GM12874 (cell line): ENCODE data around the gene POMT1.

Experiments used
- TF ChIP-seq, protein P1 (sequence below): IDR thresholded peaks from 2 replicates; pipeline ENCODE4 v1.5.1; 2011; ENCODE audit warnings: low read depth, mild to moderate bottlenecking, control low read depth, low read length, moderate library complexity; ENCODE audit not compliant: insufficient read depth

POMT1 gene

DNA sequence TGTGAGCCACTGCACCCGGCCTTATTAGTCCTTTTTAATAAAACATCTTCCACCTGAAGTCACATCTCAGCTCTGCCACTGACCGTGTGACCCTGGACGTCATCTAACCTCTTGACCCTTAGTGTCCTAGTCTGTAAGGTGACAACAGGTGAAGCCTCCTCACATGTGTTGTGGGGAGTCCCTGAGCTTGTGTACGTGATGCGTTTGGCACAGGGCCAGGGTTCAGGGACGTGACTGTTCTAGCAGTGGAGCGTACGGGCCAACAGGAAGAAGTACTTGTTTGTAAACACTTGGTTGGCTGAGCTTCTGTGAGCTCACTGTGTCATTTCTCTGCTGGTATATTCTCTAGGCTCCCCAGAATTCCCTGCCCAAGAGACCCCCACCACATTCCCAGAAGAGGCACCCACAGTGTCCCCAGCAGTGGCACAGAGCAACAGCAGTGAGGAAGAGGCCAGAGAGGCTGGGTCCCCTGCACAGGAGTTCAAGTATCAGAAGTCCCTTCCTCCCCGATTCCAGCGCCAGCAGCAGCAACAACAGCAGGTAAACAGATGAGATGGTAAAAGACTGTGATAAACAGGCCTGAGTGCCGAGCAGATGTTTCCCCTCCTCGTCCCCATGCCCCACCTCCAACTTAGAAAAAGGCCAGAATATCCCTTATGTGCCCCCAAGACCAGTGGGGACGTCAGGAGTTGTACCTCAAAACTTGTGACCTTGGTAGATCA lies 35.3 kb upstream of the POMT1 start:
- TF ChIP-seq, protein P1, sequence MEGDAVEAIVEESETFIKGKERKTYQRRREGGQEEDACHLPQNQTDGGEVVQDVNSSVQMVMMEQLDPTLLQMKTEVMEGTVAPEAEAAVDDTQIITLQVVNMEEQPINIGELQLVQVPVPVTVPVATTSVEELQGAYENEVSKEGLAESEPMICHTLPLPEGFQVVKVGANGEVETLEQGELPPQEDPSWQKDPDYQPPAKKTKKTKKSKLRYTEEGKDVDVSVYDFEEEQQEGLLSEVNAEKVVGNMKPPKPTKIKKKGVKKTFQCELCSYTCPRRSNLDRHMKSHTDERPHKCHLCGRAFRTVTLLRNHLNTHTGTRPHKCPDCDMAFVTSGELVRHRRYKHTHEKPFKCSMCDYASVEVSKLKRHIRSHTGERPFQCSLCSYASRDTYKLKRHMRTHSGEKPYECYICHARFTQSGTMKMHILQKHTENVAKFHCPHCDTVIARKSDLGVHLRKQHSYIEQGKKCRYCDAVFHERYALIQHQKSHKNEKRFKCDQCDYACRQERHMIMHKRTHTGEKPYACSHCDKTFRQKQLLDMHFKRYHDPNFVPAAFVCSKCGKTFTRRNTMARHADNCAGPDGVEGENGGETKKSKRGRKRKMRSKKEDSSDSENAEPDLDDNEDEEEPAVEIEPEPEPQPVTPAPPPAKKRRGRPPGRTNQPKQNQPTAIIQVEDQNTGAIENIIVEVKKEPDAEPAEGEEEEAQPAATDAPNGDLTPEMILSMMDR, result no peak

DNA sequence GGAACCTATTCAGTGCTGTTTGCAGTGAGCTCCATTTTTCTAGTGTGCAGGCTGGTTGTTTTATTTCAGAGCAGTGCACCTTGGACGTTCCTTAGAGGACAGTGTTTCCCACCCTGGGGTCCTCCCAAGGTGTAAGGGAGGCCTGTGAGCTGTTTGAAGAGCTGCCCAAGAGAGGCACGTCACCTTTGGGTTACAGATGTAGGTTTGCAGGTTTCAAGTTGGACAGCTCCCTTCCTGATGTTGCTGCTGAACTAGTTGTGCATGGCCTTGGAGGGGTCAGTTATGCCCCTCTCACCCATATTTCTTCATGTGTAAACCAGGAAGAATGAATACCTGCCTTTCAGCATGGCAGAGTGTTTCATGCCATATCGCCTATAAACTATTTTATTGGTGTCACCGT lies 34.7 kb upstream of the POMT1 start:
- TF ChIP-seq, protein P1, result no peak

DNA sequence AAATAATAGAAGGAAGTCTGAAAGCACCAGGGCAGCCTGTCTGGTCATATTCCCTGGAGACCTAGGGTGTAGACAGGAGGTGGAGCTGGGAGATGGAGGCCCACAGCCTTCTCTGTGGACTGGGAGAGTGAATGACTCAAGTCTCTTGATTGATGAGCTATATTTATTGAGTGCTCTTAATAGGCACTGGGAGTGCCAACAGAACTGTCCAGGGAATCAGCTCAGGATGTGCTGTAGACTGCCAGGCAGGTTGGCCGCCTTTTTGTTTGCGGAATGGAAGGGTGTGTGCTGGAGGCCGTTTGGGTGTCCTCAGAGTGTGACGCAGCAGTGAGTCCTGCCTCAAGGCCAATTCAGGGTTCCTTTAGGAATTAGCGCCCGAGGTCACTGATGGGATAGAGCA lies 33.4 kb upstream of the POMT1 start:
- TF ChIP-seq, protein P1, result no peak

DNA sequence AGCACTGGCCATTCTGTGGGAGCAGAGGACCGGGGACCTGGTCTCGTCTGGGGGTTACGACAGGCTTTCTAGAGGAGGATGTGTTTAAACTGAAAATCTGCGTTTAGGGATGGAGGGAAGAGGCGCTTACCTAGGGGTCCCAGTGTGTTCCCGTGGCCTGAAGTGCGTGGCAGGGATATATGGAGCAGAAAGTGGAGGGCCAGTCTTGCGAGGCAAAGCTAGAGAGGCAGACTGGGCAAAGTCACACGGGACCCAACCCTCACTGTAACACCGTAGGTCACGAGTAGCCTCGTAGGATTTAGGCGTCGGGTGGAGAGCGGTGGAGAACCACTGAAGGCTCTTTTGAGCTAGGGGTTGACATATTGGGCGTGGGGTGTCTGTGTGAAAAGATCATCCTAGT lies 32.8 kb upstream of the POMT1 start:
- TF ChIP-seq, protein P1, result no peak

DNA sequence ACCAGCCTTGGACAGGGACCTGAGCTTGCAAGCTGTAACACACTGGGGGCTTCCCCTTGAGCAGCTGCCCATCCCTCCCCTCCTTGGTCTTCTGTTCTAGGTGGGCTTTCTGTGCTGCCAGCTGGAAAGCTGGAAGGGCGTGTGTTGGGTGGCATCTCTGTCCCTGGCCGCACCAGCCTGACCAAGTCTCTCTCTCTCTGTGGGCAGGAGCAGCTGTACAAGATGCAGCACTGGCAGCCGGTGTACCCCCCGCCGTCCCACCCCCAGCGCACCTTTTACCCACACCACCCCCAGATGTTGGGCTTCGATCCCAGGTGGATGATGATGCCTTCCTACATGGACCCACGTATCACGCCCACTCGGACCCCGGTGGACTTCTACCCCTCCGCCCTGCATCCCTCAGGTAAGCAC lies 32.1 kb upstream of the POMT1 start:
- TF ChIP-seq, protein P1, result no peak

DNA sequence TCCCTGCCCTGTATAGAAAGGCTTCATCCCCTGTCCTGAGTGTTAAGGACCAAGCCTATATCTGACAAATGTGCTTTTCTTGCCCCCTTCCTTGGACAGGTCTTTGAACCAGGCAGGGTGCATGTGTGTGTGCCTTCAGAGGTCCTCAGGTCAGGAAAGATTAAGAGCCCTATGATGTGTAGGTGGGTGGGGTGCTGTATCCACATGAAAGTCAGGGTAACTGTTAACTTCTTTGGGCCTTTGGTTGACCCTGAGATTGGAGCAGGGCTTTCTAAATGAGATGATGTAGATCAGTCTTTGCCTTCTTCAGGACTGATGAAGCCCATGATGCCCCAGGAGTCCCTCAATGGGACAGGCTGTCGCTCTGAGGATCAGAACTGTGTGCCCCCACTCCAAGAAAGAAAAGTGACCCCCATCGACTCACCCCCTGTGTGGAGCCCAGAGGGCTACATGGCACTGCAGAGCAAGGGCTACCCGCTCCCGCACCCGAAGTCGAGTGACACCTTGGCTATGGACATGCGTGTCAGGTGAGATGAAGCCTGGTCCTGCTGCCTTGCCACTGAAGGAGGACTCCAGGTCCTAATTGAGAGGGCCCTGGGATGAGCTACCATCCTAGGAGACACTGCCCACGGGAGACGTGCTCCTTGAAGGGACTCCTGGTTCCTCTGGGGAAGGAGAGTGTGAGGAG lies 29.4 kb upstream of the POMT1 start:
- TF ChIP-seq, protein P1, result no peak

DNA sequence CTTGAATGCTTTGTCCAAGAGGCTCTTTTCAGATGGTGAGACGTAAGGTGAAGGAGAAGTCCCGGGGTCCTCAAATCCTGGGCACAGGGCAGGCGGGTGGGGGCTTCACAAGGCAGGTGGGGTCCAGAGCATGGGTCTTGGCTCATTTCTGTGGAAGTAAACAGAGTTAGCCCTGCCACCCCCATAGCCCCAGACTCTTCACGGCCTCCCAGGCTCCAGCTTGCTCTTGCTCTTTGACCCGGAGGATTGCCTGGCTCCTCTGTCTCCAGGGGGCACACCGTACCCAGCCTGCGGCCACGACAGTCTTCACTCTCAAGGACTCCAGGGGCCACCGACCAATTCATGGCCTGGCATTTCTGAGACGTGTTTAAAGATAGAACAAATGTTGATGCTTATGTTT lies 28.8 kb upstream of the POMT1 start:
- TF ChIP-seq, protein P1, result no peak
